NOMO-1 treated with dmso at 0.1 percent for 144 hours (cell line): ENCODE results near the gene CHST11.

Experiments used
- DNase-seq: peaks from one replicate; lab custom pipeline; 2025; ENCODE audit not compliant: unreplicated experiment; lab: John Stamatoyannopoulos, UW

The CHST11 gene

DNA sequence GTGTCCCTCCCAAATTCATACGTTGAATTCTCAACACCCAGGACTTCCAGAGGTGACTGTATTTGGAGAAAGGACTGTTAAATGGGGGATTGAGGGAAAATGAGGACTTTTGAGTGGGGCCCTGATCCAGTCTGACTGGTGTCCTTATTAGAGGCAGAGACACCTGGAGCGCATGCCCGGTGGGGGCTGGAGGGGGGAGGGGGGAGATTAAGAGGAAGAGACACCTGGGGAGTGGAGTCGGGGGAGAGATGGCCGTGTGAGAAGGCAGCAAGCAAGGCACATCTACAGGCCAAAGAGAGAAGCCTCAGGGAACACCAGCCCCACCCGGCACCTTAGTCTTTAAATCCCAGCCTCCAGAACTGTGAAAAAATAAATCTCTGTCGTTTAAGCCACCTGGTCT, 291.6 kb downstream of the CHST11 start:
- no peak for DNase-seq

- DNase-seq, result no peak
Observed at GRCh38 chr12:104748790-104749189, 292.0 kb downstream of the CHST11 start.

DNA sequence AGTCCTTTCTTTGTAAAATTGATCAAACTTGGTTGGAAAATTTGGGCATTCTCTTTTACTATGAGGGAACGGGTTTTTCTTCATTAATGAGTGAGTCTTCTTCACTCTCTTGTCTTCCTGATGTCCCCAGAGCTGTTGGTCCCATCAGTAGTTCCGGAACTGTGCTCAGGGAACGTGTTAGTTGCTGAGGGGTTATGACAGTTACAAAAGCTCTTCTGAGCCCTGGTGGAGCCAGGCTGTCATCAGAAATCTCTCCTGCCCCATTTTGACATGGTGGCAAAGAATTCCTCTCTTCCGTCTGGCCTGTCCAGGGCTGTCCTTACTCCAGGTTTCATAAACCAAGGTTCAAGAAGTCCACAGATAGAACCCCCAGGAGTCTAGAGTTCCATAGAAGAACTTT, 292.8 kb downstream of the CHST11 start:
- DNase-seq, result no peak

DNA sequence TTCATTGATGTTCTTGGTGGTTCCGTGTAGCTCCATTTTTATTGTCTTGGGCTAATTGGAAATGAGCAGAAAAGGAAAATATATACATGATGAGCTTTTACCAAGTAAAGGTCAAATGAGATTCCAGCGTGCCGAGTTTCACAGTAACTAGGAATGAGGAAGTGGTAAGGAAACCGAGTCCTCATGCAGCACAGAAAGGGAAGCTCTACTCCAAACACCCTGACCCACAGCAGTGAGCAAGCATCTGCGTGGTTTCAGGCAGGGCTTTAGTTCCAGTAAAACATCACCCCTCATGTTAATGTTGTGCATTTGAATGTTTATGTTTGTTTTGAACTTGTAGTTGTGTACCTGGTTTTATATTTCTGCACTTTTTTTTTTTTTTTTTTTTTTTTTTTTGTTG, 293.3 kb downstream of the CHST11 start:
- peak; percentile 75 for DNase-seq

DNA sequence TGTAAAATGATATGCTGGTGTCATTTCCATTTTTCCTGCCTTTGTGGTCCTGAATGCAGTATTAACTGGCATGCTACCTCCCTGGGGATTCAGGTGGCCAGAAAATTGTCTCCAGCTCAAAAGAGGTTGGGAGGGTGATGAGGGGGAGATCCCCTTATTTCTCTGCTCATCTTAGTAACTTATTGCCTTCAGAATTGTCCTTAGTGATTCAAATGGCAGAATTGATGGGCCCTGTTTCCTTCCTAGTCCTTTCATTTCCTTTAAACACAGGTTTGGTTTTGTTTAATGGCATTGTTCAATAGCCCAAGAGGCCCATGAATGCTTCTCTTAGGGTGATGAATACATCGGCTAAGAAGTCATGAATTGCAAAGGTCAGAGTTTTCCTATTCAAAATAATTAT, 294.4 kb downstream of the CHST11 start:
- DNase-seq, result no peak

DNA sequence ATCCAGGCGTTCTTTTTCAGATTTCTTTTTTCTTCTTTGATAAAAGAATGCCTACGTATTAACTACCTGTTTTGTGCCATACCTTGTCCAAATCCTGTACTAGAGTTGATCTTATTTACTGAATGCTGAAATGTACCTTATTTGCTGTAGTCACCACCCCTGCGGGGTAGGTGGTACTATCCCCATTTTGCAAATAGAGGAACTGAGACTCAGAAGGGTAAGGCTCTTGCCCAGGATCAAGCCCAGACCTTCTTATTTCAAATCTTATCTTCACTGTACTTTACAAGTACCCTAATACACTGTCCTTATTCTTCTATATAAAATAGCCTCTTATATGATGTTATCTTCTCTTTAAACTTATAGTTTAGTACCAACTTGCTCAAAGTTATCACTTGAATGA, 294.8 kb downstream of the CHST11 start:
- peak; percentile 18 for DNase-seq

GRCh38 chr12:104752016-104752415, 295.3 kb downstream of the CHST11 start:
- no peak for DNase-seq

GRCh38 chr12:104752881-104753280, 296.1 kb downstream of the CHST11 start:
- no peak for DNase-seq

DNA sequence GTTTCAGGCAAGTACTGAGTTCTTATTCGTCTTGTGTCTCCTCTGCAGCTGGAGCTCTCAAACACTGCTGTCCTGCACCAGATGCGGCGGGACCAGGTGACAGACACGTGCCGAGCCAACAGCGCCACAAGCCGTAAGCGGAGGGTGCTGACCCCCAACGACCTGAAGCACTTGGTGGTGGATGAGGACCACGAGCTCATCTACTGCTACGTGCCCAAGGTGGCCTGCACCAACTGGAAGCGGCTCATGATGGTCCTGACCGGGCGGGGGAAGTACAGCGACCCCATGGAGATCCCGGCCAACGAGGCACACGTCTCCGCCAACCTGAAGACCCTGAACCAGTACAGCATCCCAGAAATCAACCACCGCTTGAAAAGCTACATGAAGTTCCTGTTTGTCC, 300.2 kb downstream of the CHST11 start:
- DNase-seq, result no peak

DNA sequence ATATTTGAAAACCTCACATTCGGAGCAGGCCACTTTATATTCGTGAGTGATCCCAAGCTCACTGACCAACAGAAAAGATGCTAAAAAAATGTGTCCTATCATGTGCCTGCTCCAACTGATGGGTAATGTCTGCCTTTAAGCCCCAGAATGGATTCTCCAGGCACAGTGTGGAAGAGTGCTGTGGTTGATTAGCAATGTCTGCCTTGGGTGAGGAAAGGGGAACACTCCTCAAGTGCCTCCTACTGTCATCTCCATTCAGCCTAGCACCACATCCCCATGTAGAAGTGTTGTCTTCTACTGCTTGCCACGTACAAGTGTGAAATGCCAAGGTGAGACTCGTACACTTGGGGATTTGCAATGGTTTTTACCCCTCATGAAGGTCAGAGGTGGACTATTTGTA, 302.0 kb downstream of the CHST11 start:
- no peak for DNase-seq

DNA sequence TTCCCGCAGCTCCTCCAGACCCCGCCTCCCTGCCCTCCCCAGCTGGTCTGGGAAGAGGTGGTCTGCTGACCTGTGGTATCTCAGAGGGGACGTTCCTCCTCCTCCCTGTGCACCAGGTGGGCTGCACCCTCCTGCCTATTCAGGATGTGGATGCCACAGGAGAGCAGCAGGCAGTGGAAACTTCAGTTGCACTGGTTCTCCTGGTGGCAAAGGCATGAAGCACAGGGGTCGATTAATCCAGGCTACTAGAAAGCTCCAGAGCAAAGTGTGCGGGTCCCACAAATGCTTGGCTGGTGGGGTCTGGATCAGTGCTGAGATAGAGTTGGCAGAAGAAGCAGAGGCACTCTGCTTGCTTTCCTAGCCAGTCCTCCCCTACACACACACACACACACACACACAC, 304.3 kb downstream of the CHST11 start:
- no peak for DNase-seq

DNA sequence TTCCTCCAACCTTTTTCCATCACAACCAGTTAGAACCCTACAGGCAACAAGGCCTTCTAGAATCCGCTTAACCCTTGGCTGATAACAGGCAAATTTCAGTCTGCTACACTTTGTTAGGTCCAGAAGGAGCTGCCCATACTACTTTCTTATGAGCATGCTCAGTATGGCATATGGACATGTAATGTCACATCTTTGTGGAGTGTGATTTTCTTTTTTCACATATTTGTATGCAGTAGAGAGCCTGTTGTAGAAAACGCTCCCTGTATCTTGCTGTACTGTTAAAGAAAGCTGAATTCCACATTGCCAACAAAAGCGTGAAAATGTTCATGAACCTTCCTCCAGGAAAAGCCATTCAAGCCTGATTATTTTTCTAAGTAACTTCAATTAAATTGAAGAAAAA, 304.9 kb downstream of the CHST11 start:
- DNase-seq, result no peak

GRCh38 chr12:104763168-104763805, 306.5 kb downstream of the CHST11 start:
- DNase-seq, result peak; percentile 55

DNA sequence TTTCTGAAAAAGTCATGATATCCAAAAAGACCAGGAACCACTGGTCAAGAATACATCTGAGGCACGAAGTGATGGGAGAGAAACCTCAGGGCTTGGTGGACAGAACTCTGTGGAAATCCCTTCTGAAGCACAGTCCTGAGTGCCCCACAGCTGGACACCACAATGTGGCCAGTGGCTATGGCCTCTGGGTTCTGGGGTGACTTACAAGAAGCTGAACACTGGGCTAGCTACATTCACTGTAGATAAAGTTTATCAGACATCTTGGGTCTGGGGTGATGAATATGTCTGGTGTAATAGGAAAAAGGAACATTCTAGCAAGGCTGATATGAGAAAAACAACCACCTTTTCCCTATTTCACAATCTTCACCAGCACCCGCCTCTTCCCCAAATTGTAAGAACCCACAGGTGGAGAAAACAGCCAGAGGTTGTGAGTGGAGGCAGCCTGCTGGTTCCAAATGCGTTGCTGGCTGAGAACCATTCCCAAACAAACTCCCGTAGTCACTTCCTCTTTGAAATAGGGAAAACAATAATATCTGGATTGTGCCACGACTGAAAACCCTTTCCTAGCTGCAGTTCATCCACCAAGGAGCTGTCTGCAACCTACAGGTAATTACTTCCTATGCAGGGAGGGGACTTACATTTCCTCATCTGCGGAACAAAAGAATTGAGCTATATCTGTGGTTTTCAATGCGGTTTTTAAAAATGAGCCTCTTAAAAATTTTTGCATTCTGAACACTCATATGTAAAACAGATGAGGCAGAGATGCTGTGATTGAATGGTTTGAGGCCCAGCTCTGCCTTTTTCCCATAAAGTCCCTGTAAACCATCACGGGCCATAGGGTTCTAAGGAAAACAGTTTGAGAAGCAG, 307.7 kb downstream of the CHST11 start:
- peak; percentile 45 for DNase-seq

DNA sequence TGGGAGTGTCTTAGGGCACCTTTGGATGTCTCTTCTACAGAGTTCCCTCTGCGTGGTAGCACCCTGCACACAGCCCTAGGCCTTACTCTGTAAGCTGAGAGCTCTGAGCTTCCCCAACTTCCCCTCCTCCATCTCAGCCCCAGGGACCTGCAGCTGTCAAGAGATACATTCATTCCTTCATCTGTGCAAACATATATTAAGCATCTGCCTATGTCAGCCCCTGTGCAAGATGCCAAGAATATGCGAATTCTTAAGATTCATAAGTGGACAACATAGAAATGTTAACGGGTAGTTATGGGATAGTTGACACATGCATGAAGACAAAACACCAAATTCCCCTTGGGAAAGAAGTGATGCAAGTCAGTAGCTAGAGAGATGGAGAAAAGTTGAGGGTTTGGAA, 310.5 kb downstream of the CHST11 start:
- DNase-seq, result no peak

GRCh38 chr12:104768033-104768432, 311.3 kb downstream of the CHST11 start:
- DNase-seq, result no peak

DNA sequence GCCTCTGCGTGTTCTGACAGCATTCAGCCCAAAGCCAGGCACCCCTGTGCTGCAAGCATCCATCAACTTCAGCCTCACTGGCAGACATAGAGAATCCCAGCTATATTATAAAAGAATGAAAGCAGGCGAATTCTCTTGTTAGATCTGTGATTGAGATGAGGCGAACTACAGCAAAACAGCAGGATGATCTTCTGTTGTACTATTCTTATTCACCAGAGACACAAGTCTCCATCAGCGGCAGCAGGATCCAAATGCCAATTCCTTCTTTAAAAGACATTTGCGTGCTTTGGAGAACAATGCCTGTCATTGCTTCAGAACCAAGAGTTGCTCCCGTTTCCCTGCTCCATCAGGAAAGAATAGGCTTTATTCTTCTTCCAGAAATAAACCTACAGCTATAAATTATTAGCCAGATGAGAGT, 312.4 kb downstream of the CHST11 start:
- DNase-seq, result no peak

- no peak for DNase-seq
Observed at GRCh38 chr12:104772336-104772735, 315.6 kb downstream of the CHST11 start.

- no peak for DNase-seq
Observed at GRCh38 chr12:104775731-104776231, 319.0 kb downstream of the CHST11 start.

DNA sequence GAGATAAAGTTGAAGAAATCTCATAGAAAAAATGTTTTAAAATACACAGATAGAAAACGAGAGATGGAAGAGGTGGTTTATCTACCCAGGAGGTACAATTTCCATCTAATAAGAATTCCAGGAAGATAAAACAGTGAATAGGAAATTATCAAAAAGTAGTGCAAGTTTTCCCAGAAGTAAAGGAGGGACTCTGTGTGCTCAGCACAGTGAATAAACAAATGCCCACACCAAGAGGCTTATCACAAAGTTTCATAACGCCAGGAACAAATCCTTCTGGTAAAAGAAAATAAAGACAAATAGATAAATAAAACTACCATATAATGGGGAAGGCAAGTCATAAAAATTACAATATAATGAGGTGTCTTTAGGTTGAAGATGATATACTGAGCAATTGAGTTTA, 322.4 kb downstream of the CHST11 start:
- DNase-seq, result no peak

- DNase-seq, result no peak
Observed at GRCh38 chr12:104782296-104782695, 325.5 kb downstream of the CHST11 start.

DNA sequence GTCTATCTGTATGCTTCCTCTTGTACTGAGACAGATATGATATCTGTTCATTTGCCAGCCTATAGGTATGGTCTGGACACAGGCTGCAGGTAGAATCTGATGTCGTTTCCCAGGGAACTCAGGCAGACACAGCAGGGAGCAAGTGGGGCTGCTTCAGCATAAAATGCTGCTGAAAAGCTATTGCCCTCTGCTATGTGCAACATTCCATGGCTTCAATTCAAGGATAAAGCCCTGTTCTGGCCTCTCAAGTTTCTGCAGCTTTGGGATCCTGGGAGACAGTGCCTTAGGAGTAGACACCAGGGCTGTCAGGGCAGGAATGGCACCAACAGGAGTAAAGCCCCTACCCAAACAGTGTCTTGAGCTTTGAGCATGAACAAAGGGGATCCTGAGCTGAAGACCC, 327.8 kb downstream of the CHST11 start:
- no peak for DNase-seq
